Measurements from ENCODE around the gene GLCE. TPM values are rescaled to one million over a fixed set of nuclear protein-coding genes. Genes with fewer than 3 reads are reported as not detected.

The GLCE gene
- 1 to 10 TPM; 3.8 to 4.0 TPM for total RNA-seq

GRCh38 chr15:69160141-69160993 lies at the start of gene GLCE:
Gene GLCE (plus strand): TSS chr15:69160635. CDS start chr15:69255807, 95,172 bp downstream.
- Mint-ChIP-seq H3K4me3 (peak within 1 kb of the TSS; percentile 84), H3K27ac (peak within 1 kb of the TSS; percentile 42), H3K36me3 (ENCODE audit: low read depth) (no peaks in the 10 kb centered on the region), H3K27me3 (peaks cover 30% of the 10 kb centered on the region), H3K4me1 (peaks cover 16% of the 10 kb centered on the region), H3K9me3 (no peaks in the 10 kb centered on the region)
- DNase-seq: peak; percentile 93
- CTCF ChIA-PET: interaction anchor here (1.0 to 1.5 kb wide), 4 partner anchors 17 to 302 kb away, joined by 3 to 4 read pairs (median 3); no protein-coding TSS in a partner anchor
- POLR2A ChIA-PET: interaction anchor here (0.7 to 2.0 kb wide), 7 partner anchors 11 to 930 kb away, joined by 3 to 10 read pairs (median 3); partner anchors contain the start of genes KIF23 and RPLP1

- POLR2A ChIA-PET: no interaction called here
- no peak overlapping the region for H3K27ac Mint-ChIP-seq
- no peaks in the 10 kb centered on the region for H3K9me3 Mint-ChIP-seq
- no peak for DNase-seq
- CTCF ChIA-PET: interaction anchor here (0.7 kb wide), 1 partner anchor 82 kb away, joined by 3 read pairs; no protein-coding TSS in a partner anchor
- peaks cover 9% of the 10 kb centered on the region for H3K4me1 Mint-ChIP-seq
- H3K36me3 Mint-ChIP-seq (ENCODE audit: low read depth): no peaks in the 10 kb centered on the region
- H3K4me3 Mint-ChIP-seq: no peak overlapping the region
- H3K27me3 Mint-ChIP-seq: peaks cover 29% of the 10 kb centered on the region
Observed at GRCh38 chr15:69114331-69114928, 46.0 kb upstream of the GLCE start.

- Mint-ChIP-seq H3K4me3 (no peak overlapping the region), H3K27ac (no peak overlapping the region), H3K4me1 (peaks cover 9% of the 10 kb centered on the region), H3K36me3 (ENCODE audit: low read depth) (no peaks in the 10 kb centered on the region), H3K27me3 (peaks cover 29% of the 10 kb centered on the region), H3K9me3 (no peaks in the 10 kb centered on the region)
- DNase-seq: no peak
- ChIA-PET CTCF (interaction anchor here (0.7 kb wide), 1 partner anchor 82 kb away, joined by 3 read pairs; no protein-coding TSS in a partner anchor), POLR2A (no interaction called here)
Observed at GRCh38 chr15:69115031-69115430, 45.4 kb upstream of the GLCE start.

GRCh38 chr15:69116391-69116790 lies 44.0 kb upstream of the GLCE start:
- H3K4me3 Mint-ChIP-seq: no peak overlapping the region
- CTCF ChIA-PET: no interaction called here
- peaks cover 9% of the 10 kb centered on the region for H3K4me1 Mint-ChIP-seq
- no peaks in the 10 kb centered on the region for H3K9me3 Mint-ChIP-seq
- POLR2A ChIA-PET: no interaction called here
- no peak for DNase-seq
- H3K36me3 Mint-ChIP-seq (ENCODE audit: low read depth): no peaks in the 10 kb centered on the region
- peaks cover 28% of the 10 kb centered on the region for H3K27me3 Mint-ChIP-seq
- no peak overlapping the region for H3K27ac Mint-ChIP-seq

GRCh38 chr15:69117431-69117871 lies 43.0 kb upstream of the GLCE start:
- Mint-ChIP-seq H3K27ac (no peak overlapping the region), H3K36me3 (ENCODE audit: low read depth) (no peaks in the 10 kb centered on the region), H3K4me1 (peaks cover 9% of the 10 kb centered on the region), H3K4me3 (no peak overlapping the region), H3K27me3 (peaks cover 21% of the 10 kb centered on the region), H3K9me3 (no peaks in the 10 kb centered on the region)
- no peak for DNase-seq
- POLR2A ChIA-PET: no interaction called here
- CTCF ChIA-PET: no interaction called here

- no peaks in the 10 kb centered on the region for H3K36me3 Mint-ChIP-seq (ENCODE audit: low read depth)
- DNase-seq: no peak
- no peak overlapping the region for H3K27ac Mint-ChIP-seq
- no peaks in the 10 kb centered on the region for H3K9me3 Mint-ChIP-seq
- peaks cover 9% of the 10 kb centered on the region for H3K4me1 Mint-ChIP-seq
- CTCF ChIA-PET: no interaction called here
- H3K27me3 Mint-ChIP-seq: peaks cover 21% of the 10 kb centered on the region
- no peak overlapping the region for H3K4me3 Mint-ChIP-seq
- POLR2A ChIA-PET: no interaction called here
Observed at GRCh38 chr15:69118089-69118488, 42.3 kb upstream of the GLCE start.

- POLR2A ChIA-PET: no interaction called here
- no peak overlapping the region for H3K27ac Mint-ChIP-seq
- CTCF ChIA-PET: no interaction called here
- H3K27me3 Mint-ChIP-seq: peaks cover 16% of the 10 kb centered on the region
- H3K9me3 Mint-ChIP-seq: no peaks in the 10 kb centered on the region
- peaks cover 5% of the 10 kb centered on the region for H3K4me1 Mint-ChIP-seq
- no peak for DNase-seq
- H3K36me3 Mint-ChIP-seq (ENCODE audit: low read depth): no peaks in the 10 kb centered on the region
- H3K4me3 Mint-ChIP-seq: no peak overlapping the region
Observed at GRCh38 chr15:69119001-69119400, 41.4 kb upstream of the GLCE start.

- CTCF ChIA-PET: no interaction called here
- no peaks in the 10 kb centered on the region for H3K36me3 Mint-ChIP-seq (ENCODE audit: low read depth)
- no peak overlapping the region for H3K4me3 Mint-ChIP-seq
- no peaks in the 10 kb centered on the region for H3K9me3 Mint-ChIP-seq
- no peak for DNase-seq
- H3K27ac Mint-ChIP-seq: no peak overlapping the region
- POLR2A ChIA-PET: no interaction called here
- no peaks in the 10 kb centered on the region for H3K4me1 Mint-ChIP-seq
- peaks cover 9% of the 10 kb centered on the region for H3K27me3 Mint-ChIP-seq
Observed at GRCh38 chr15:69119683-69120395, 40.6 kb upstream of the GLCE start.

- DNase-seq: no peak
- Mint-ChIP-seq H3K9me3 (no peaks in the 10 kb centered on the region), H3K4me1 (peaks cover 2% of the 10 kb centered on the region), H3K4me3 (no peak overlapping the region), H3K27me3 (peaks cover 9% of the 10 kb centered on the region), H3K36me3 (ENCODE audit: low read depth) (no peaks in the 10 kb centered on the region), H3K27ac (no peak overlapping the region)
- CTCF ChIA-PET: no interaction called here
- POLR2A ChIA-PET: no interaction called here
Observed at GRCh38 chr15:69120732-69121131, 39.7 kb upstream of the GLCE start.

- ChIA-PET CTCF (no interaction called here), POLR2A (no interaction called here)
- Mint-ChIP-seq H3K4me3 (no peak overlapping the region), H3K27me3 (peaks cover 9% of the 10 kb centered on the region), H3K4me1 (peaks cover 8% of the 10 kb centered on the region), H3K9me3 (no peaks in the 10 kb centered on the region), H3K27ac (no peak overlapping the region), H3K36me3 (ENCODE audit: low read depth) (no peaks in the 10 kb centered on the region)
- no peak for DNase-seq
Observed at GRCh38 chr15:69121198-69121828, 39.1 kb upstream of the GLCE start.

GRCh38 chr15:69125236-69125635 lies 35.2 kb upstream of the GLCE start:
- ChIA-PET POLR2A (no interaction called here), CTCF (no interaction called here)
- DNase-seq: no peak
- Mint-ChIP-seq H3K9me3 (no peaks in the 10 kb centered on the region), H3K27me3 (peaks cover 2% of the 10 kb centered on the region), H3K36me3 (ENCODE audit: low read depth) (no peaks in the 10 kb centered on the region), H3K27ac (no peak overlapping the region), H3K4me1 (peaks cover 11% of the 10 kb centered on the region), H3K4me3 (no peak overlapping the region)

GRCh38 chr15:69126054-69126469 lies 34.4 kb upstream of the GLCE start:
- Mint-ChIP-seq H3K27me3 (peaks cover 2% of the 10 kb centered on the region), H3K36me3 (ENCODE audit: low read depth) (no peaks in the 10 kb centered on the region), H3K4me3 (no peak overlapping the region), H3K9me3 (no peaks in the 10 kb centered on the region), H3K4me1 (peaks cover 11% of the 10 kb centered on the region), H3K27ac (no peak overlapping the region)
- ChIA-PET POLR2A (no interaction called here), CTCF (no interaction called here)
- no peak for DNase-seq

GRCh38 chr15:69127306-69127705 lies 33.1 kb upstream of the GLCE start:
- Mint-ChIP-seq H3K4me1 (peaks cover 11% of the 10 kb centered on the region), H3K27ac (no peak overlapping the region), H3K27me3 (peaks cover 2% of the 10 kb centered on the region), H3K4me3 (no peak overlapping the region), H3K36me3 (ENCODE audit: low read depth) (no peaks in the 10 kb centered on the region), H3K9me3 (no peaks in the 10 kb centered on the region)
- no peak for DNase-seq
- ChIA-PET POLR2A (no interaction called here), CTCF (interaction anchor here (1.3 kb wide), 1 partner anchor 68 kb away, joined by 5 read pairs; no protein-coding TSS in a partner anchor)

Measured in activated CD4-positive, alpha-beta memory T cell treated with anti-CD3 and anti-CD28 coated beads, Interleukin-2, amount 10 ng/mL, durations not matched to agents 7 days and 5 days (primary cell).